ENCODE results near the gene SERINC3.

DNA sequence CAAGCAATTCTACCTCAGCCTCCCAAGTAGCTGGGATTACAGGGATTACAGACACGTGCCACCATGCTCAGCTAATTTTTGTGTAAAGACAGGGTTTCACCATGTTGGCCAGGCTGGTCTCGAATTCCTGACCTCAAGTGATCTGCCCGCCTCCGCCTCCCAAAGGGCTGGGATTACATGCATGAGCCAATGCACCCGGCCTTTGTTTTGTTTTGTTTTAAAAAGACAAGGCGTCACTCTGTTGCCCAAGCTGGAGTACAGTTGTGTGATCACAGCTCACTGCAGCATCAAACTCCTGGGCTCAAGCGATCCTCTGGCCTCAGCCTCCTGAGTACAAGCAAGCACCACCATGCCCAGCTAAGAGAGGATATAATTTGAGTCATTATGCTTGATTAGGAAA, 5.4 kb downstream of the SERINC3 start:
- TF ChIP-seq CTCF (conservative IDR thresholded peaks at IDR 0.05 in 1 of 2, IDR thresholded peaks at IDR 0.05 in 1 of 2; ENCODE audit: low read depth in 1 of 2, low read length in 2 of 2) (no peak), EZH2 (IDR thresholded peaks at IDR 0.05; ENCODE audit: low read length, missing control alignments) (no peak)
